HepG2 (cell line): ENCODE measurements around the gene NLRP11. TPM values are rescaled to one million over a fixed set of nuclear protein-coding genes. Genes with fewer than 3 reads are reported as not detected.
"Not testable (repeated sequence)": the region's sequence is repeated elsewhere in the genome, so short reads cannot be mapped to it uniquely, and the experiment has no call there.

ENCODE experiments used
- ATAC-seq: fragments of 200-7000 bp; cut with Tn5 transposase; 3 replicates; pipeline ENCODE4 v1.9.1; 2020; ENCODE audit warnings: mild to moderate bottlenecking, moderate library complexity
- BruUV-seq: library from RNA; stranded (reverse); fragments of 400-500 nt; replicated peaks from 2 replicates; lab custom pipeline; 2021; lab: Mats Ljungman, UMichigan
- CTCF ChIA-PET: fragments of 300-600 bp; formaldehyde crosslinking; extraction: SDS; loops from one replicate; lab custom pipeline; 2021; ENCODE audit warnings: low total read pairs, inconsistent platforms, low intra/inter-chr PET ratio; lab: Yijun Ruan, JAX
- POLR2A ChIA-PET: fragments of 350-600 bp; sonication (Branson Sonifier 250); formaldehyde crosslinking; loops from one replicate; lab custom pipeline; 2020; ENCODE audit warnings: antibody characterized with exemption, inconsistent platforms; lab: Yijun Ruan, JAX
- DNase-seq: peaks from one replicate; pipeline ENCODE4 v3.0.0-alpha.2; 2015; ENCODE audit warnings: low spot score
- FAIRE-seq: peaks from 3 replicates; lab custom pipeline; 2011; peaks lifted over from hg19 to GRCh38; lab: Jason Lieb, UNC
- H2AFZ ChIP-seq: one replicate; pipeline ENCODE4 v1.6.1; 2011; ENCODE audit warnings: low read length, inconsistent platforms
- H3K27ac ChIP-seq: fragments of 300-600 bp; 3 replicates; pipeline ENCODE4 v1.8.0; 2011; ENCODE audit warnings: mixed run types, mild to moderate bottlenecking, mixed read lengths, low read length, inconsistent platforms; ENCODE audit not compliant: insufficient read depth; ENCODE audit errors: extremely low read length
- H3K27me3 ChIP-seq, 2 experiments: fragments of 200-600 bp in 1 of 2; 2 replicates in 1 of 2; 3 replicates in 1 of 2; pipeline versions ENCODE4 v1.6.0 to v1.8.0; 2011; ENCODE audit warnings: low read length in 2 of 2, mild to moderate bottlenecking in 2 of 2, moderate library complexity in 2 of 2, inconsistent platforms in 1 of 2; ENCODE audit not compliant: insufficient read depth in 2 of 2, control insufficient read depth in 1 of 2
- H3K36me3 ChIP-seq, 2 experiments: fragments of 200-600 bp in 1 of 2; replicated peaks in 1 of 2; 2 replicates in 1 of 2; 3 replicates in 1 of 2; pipeline versions ENCODE4 v1.5.1 to v1.8.0; 2011; ENCODE audit warnings: low read length in 2 of 2, inconsistent platforms in 1 of 2; ENCODE audit not compliant: insufficient read depth in 2 of 2, control insufficient read depth in 1 of 2
- H3K4me1 ChIP-seq: 2 replicates; pipeline ENCODE4 v1.5.1; 2012; ENCODE audit warnings: low read length, inconsistent platforms; ENCODE audit not compliant: insufficient read depth
- H3K4me2 ChIP-seq: 2 replicates; pipeline ENCODE4 v1.6.0; 2011; ENCODE audit warnings: low read depth, low read length, inconsistent platforms
- H3K4me3 ChIP-seq, 3 experiments: fragments of 200-600 bp in 1 of 3; sonication (generic), shearing (Covaris generic) in 1 of 3; replicated peaks in 1 of 3; 2 replicates each; pipeline ENCODE4 v1.5.1; 2011 to 2016; ENCODE audit warnings: low read length in 3 of 3, inconsistent platforms in 2 of 3, low read depth in 2 of 3, mild to moderate bottlenecking in 2 of 3, control low read depth in 1 of 3, mixed read lengths in 1 of 3; ENCODE audit not compliant: insufficient read depth in 1 of 3
- H3K79me2 ChIP-seq: one replicate; pipeline ENCODE4 v1.6.1; 2011; ENCODE audit warnings: low read length, inconsistent platforms; ENCODE audit not compliant: insufficient read depth
- H3K9ac ChIP-seq: 2 replicates; pipeline ENCODE4 v1.6.0; 2011; ENCODE audit warnings: mild to moderate bottlenecking, low read depth, low read length, inconsistent platforms; ENCODE audit not compliant: insufficient read depth
- H3K9me3 ChIP-seq: 2 replicates; pipeline ENCODE4 v1.5.1; 2012; ENCODE audit warnings: mild to moderate bottlenecking, low read length
- H4K20me1 ChIP-seq: 2 replicates; pipeline ENCODE4 v1.6.0; 2011; ENCODE audit warnings: inconsistent platforms, mild to moderate bottlenecking, low read length, moderate library complexity; ENCODE audit not compliant: insufficient read depth
- ATF7-NPFF ChIP-seq: sonication (generic); formaldehyde crosslinking; IDR thresholded peaks from 2 replicates; pipeline ENCODE4 v1.8.1; 2023; ENCODE audit warnings: mild to moderate bottlenecking, low read depth, missing genetic modification reagents, moderate library complexity
- CTCF ChIP-seq: sonication (generic); formaldehyde crosslinking; IDR thresholded peaks from 2 replicates; pipeline ENCODE4 v1.5.0; 2020; ENCODE audit warnings: mild to moderate bottlenecking, missing genetic modification reagents, moderate library complexity
- MBNL3 ChIP-seq: fragments of 250-450 bp; sonication (Bioruptor Pico); conservative IDR thresholded peaks from 2 replicates; pipeline ENCODE4 v1.8.0; 2022; ENCODE audit warnings: mild to moderate bottlenecking, inconsistent platforms
- MTERF4 ChIP-seq: sonication (generic); formaldehyde crosslinking; IDR thresholded peaks from 2 replicates; pipeline ENCODE4 v1.8.0; 2023; ENCODE audit warnings: mild to moderate bottlenecking, missing genetic modification reagents
- NR2F2 ChIP-seq: IDR thresholded peaks from 2 replicates; pipeline ENCODE4 v1.6.1; 2012; ENCODE audit warnings: low read depth, inconsistent platforms, borderline replicate concordance
- RORA ChIP-seq: sonication (generic); formaldehyde crosslinking; IDR thresholded peaks from 2 replicates; pipeline ENCODE4 v1.5.0; 2020; ENCODE audit warnings: mild to moderate bottlenecking, missing genetic modification reagents, moderate library complexity
- SETDB1 ChIP-seq: sonication (generic); formaldehyde crosslinking; IDR thresholded peaks from 2 replicates; pipeline ENCODE4 v1.5.1; 2020; ENCODE audit warnings: missing genetic modification reagents, mild to moderate bottlenecking, borderline replicate concordance
- SRSF1 ChIP-seq: fragments of 200-400 bp; formaldehyde crosslinking; optimal IDR thresholded peaks from 2 replicates; pipeline ENCODE3; 2017; ENCODE audit warnings: mild to moderate bottlenecking, low read depth, low read length, moderate library complexity
- STAG1 ChIP-seq: sonication (generic); formaldehyde crosslinking; IDR thresholded peaks from 2 replicates; pipeline ENCODE4 v1.4.0; 2020; ENCODE audit warnings: missing genetic modification reagents
- ZBTB1 ChIP-seq: sonication (generic); formaldehyde crosslinking; IDR thresholded peaks from 2 replicates; pipeline ENCODE4 v1.4.0; 2020; ENCODE audit warnings: missing genetic modification reagents, borderline replicate concordance
- ZNF670 ChIP-seq: sonication (generic); formaldehyde crosslinking; IDR thresholded peaks from 2 replicates; pipeline ENCODE4 v1.8.0; 2022; ENCODE audit warnings: mild to moderate bottlenecking, missing genetic modification reagents, borderline replicate concordance
- ZNF703 ChIP-seq: sonication (generic); formaldehyde crosslinking; IDR thresholded peaks from 2 replicates; pipeline ENCODE4 v1.5.1; 2020; ENCODE audit warnings: missing genetic modification reagents, mild to moderate bottlenecking, moderate library complexity, borderline replicate concordance
- WGBS: methylation state at CpG from one replicate; pipeline ENCODE4 v1.1.6; 2017; ENCODE audit warnings: low lambda C conversion rate; 5-methylcytosine and 5-hydroxymethylcytosine counted together
- in situ Hi-C: cut with HindIII; loops from 2 replicates; pipeline ENCODE4 v1.10.0; 2017; ENCODE audit warnings: low pct_unique_long_range_greater_than_20kb; ENCODE audit not compliant: extremely low pct_ligation_motif_present
- intact Hi-C: fragments of 100-400 bp; cut with micrococcal nuclease; formaldehyde crosslinking; loops from one replicate; pipeline ENCODE4 v1.10.0; 2022; ENCODE audit not compliant: unreplicated experiment
- polyA plus RNA-seq, 8 experiments: library from polyadenylated mRNA; depleted of rRNA in 3 of 8; stranded (reverse) in 7 of 8; unstranded in 1 of 8; fragments of >200 nt; fragmentation: Illumina TruSeq in 4 of 8; extraction: Trizol in 4 of 8; gene quantifications; 2 replicates each; pipeline versions ENCODE4 v1.2.1 to v1.2.3, GENCODE V29; 2011 to 2016; ENCODE audit warnings: low read depth in 4 of 8, missing spikeins in 1 of 8, mixed read lengths in 1 of 8; ENCODE audit not compliant: insufficient read depth in 1 of 8
- total RNA-seq, 5 experiments: library from RNA; depleted of rRNA; stranded (reverse); fragments of >200 nt; fragmentation: Illumina TruSeq; extraction: Trizol; gene quantifications; 2 replicates each; pipeline ENCODE4 v1.2.3, GENCODE V29; 2016; ENCODE audit warnings: low read depth in 1 of 5

The NLRP11 gene
- total and polyA plus RNA-seq, 2 of the 13 experiments (the other 11 are each of a cell fraction or from before 2014, with no cell fraction given), result 0.02 TPM; not detected in 1

- BruUV-seq, result no TSS peak
- Histone ChIP-seq H3K27me3 (peaks cover 0 to 14% of the 10 kb centered on the region in 2 experiments; a peak in 2 of 5 replicates), H3K9me3 (no peaks in the 10 kb centered on the region), H3K36me3 (no peaks in the 10 kb centered on the region), H3K4me2 (no peak overlapping the region), H2AFZ (no peak overlapping the region), H4K20me1 (no peaks in the 10 kb centered on the region), H3K79me2 (no peaks in the 10 kb centered on the region), H3K9ac (no peak overlapping the region), H3K4me3 (no peak overlapping the region), H3K4me1 (no peaks in the 10 kb centered on the region), H3K27ac (no peak overlapping the region)
- ATAC-seq (no peak), FAIRE-seq (no peak), DNase-seq (no peak)
- 58% methylated on average over 6 of the region's 7 CpGs for WGBS
- intact Hi-C loops (no loop called here), in situ Hi-C loops (no loop called here)
- POLR2A ChIA-PET, result no interaction called here
- TF ChIP-seq RORA (CRISPR knock-in tag) (no peak), MTERF4 (CRISPR knock-in tag) (no peak), ZNF703 (CRISPR knock-in tag) (no peak), SETDB1 (CRISPR knock-in tag) (no peak), SRSF1 (no peak), NR2F2 (no peak), MBNL3 (CRISPR knock-in tag) (no peak), ZBTB1 (CRISPR knock-in tag) (no peak), CTCF (CRISPR knock-in tag) (peak; percentile 44), ZNF670 (CRISPR knock-in tag) (no peak), ATF7-NPFF (CRISPR knock-in tag) (no peak), STAG1 (CRISPR knock-in tag) (peak; percentile 22; the same call in 1 of the 2 replicates)
- CTCF ChIA-PET, result no interaction called here
Measured at GRCh38 chr19:55777528-55777927, 54.3 kb downstream of the NLRP11 start.

- H3K9ac ChIP-seq, H3K36me3 ChIP-seq, H2AFZ ChIP-seq, H3K4me3 ChIP-seq, H4K20me1 ChIP-seq, H3K4me1 ChIP-seq, FAIRE-seq, POLR2A ChIA-PET, intact Hi-C loops, BruUV-seq, H3K27ac ChIP-seq, H3K4me2 ChIP-seq, ATAC-seq, H3K79me2 ChIP-seq, CTCF ChIA-PET, in situ Hi-C loops, H3K9me3 ChIP-seq, DNase-seq: not testable (repeated sequence)
- peaks cover 0 to 15% of the 10 kb centered on the region in 2 experiments; a peak in 1 of 5 replicates for H3K27me3 ChIP-seq
- WGBS, result 0% methylated on average over 3 of the region's 3 CpGs
Measured at GRCh38 chr19:55769632-55770031, 62.2 kb downstream of the NLRP11 start.
